Measurements from ENCODE around the gene SLC39A9.

The SLC39A9 gene

DNA sequence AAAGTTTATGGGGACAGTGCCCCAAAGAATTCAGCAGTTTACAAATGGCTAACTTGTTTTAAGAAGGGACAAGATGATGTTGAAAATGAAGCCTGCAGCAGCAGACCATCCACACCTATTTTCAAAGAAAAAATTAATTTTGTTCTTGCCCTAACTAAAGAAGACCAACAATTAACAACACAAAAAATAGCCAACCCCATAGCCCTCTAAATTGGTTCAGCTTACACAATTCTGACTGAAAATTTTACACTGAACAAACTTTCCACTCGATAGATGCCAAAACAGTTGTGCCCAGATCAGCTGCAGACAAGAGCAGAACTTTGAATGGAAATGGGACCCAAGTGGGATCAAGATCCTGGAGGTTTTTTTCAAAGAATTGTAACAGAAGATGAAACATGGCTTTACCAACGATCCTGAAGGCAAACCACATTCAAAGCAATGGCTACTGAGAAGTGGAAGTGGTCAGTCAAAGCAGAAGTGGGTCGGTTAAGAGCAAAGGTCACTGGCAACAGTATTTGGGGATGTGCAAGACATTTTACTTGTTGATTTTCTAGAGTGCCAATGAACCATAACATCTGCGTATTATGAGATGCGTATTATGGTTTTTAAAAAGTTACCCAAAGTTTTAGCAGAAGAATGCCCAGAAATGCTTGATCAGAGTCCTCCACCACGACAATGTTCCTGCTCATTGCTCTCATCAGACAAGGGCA lies 30.0 kb downstream of the SLC39A9 start:
- TF ChIP-seq, protein P1, sequence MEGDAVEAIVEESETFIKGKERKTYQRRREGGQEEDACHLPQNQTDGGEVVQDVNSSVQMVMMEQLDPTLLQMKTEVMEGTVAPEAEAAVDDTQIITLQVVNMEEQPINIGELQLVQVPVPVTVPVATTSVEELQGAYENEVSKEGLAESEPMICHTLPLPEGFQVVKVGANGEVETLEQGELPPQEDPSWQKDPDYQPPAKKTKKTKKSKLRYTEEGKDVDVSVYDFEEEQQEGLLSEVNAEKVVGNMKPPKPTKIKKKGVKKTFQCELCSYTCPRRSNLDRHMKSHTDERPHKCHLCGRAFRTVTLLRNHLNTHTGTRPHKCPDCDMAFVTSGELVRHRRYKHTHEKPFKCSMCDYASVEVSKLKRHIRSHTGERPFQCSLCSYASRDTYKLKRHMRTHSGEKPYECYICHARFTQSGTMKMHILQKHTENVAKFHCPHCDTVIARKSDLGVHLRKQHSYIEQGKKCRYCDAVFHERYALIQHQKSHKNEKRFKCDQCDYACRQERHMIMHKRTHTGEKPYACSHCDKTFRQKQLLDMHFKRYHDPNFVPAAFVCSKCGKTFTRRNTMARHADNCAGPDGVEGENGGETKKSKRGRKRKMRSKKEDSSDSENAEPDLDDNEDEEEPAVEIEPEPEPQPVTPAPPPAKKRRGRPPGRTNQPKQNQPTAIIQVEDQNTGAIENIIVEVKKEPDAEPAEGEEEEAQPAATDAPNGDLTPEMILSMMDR (IDR thresholded peaks at IDR 0.05; ENCODE audit: low read depth, low read length) = no peak
- no peak overlapping the region for H3K27ac ChIP-seq
- no peak for DNase-seq
- H3K36me3 ChIP-seq = peaks cover 27% of the 10 kb centered on the region
- H3K9me3 ChIP-seq (ENCODE audit: severe bottlenecking) = no peaks in the 10 kb centered on the region
- H3K27me3 ChIP-seq (ENCODE audit: insufficient read depth, low read depth, severe bottlenecking) = no peaks in the 10 kb centered on the region
- no peak overlapping the region for H3K4me3 ChIP-seq (ENCODE audit: low read depth, low read length)

DNA sequence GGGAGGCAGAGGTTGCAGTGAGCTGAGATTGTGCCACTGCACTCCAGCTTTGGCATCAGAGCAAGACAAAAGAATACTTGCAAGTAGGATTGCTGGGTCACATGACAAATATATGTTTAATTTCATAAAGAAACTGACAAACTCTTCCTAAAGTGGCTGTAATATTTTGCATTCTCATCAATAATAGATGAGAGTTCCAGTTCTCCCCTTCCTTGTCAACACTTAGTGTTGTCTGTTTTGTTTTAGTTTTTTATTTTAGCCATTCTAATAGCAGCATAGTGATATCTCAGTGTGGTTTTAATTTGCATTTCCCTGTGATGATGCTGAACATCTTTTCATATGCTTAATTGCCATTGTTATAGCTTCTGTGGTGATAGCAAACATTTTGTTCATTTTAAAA lies 31.2 kb downstream of the SLC39A9 start:
- Histone ChIP-seq H3K27ac (no peak overlapping the region), H3K36me3 (peaks cover 22% of the 10 kb centered on the region), H3K9me3 (ENCODE audit: severe bottlenecking) (no peaks in the 10 kb centered on the region), H3K4me3 (ENCODE audit: low read depth, low read length) (no peak overlapping the region), H3K27me3 (ENCODE audit: insufficient read depth, low read depth, severe bottlenecking) (no peaks in the 10 kb centered on the region)
- DNase-seq = no peak
- TF ChIP-seq, protein P1 (IDR thresholded peaks at IDR 0.05; ENCODE audit: low read depth, low read length) = no peak

DNA sequence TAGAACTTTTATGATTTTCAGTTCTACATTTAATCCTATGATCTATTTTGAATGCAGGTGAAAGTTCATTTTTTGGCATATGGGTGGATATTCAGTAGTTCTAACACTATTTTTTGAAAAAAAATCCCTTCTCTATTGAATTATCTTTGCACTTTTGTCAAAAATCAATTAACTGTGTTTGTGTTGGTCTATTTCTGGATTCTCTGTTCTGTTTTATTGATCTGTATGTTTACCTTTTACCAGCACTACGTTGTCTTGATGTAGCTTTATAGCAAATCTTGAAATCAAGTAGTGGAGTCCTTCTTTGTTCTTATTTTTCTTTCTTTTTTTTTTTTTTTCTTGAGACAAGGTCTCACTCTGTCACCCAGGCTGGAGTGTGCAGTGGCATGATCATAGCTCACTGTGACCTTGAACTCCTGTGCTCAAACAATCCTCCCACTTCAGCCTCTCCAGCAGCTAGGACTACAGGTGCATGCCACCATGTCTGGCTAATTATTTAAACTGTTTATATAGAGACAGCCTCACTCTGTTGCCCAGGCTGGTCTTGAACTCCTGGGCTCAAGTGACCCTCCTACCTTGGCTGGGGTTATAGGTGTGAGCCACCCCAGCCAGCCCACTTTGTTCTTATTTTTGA lies 31.9 kb downstream of the SLC39A9 start:
- peaks cover 22% of the 10 kb centered on the region for H3K36me3 ChIP-seq
- TF ChIP-seq, protein P1 (IDR thresholded peaks at IDR 0.05; ENCODE audit: low read depth, low read length) = no peak
- no peaks in the 10 kb centered on the region for H3K27me3 ChIP-seq (ENCODE audit: insufficient read depth, low read depth, severe bottlenecking)
- H3K9me3 ChIP-seq (ENCODE audit: severe bottlenecking) = no peaks in the 10 kb centered on the region
- DNase-seq = no peak
- no peak overlapping the region for H3K4me3 ChIP-seq (ENCODE audit: low read depth, low read length)
- no peak overlapping the region for H3K27ac ChIP-seq

DNA sequence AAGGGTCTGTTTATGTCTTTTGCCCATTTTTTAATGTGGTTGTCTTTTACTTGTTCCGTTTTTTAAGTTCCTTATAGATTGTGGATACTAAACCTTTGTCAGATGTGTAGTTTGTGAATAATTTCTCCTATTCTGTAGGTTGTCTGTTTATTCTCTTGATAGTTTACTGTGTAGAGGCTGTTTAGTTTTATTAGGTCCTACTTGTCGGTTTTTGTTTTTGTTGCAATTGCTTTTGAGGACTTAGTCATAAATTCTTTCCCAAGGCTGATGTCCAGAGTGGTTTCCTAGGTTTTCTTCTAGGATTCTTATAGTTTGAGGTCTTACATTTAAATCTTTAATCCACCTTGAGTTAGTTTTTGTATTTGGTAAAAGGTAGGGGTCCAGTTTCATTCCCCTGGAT lies 33.9 kb downstream of the SLC39A9 start:
- no peak overlapping the region for H3K4me3 ChIP-seq (ENCODE audit: low read depth, low read length)
- H3K9me3 ChIP-seq (ENCODE audit: severe bottlenecking) = no peaks in the 10 kb centered on the region
- DNase-seq = no peak
- TF ChIP-seq, protein P1 (IDR thresholded peaks at IDR 0.05; ENCODE audit: low read depth, low read length) = no peak
- no peaks in the 10 kb centered on the region for H3K27me3 ChIP-seq (ENCODE audit: insufficient read depth, low read depth, severe bottlenecking)
- H3K36me3 ChIP-seq = peaks cover 11% of the 10 kb centered on the region; the same call in 1 of the 2 replicates
- H3K27ac ChIP-seq = no peak overlapping the region

DNA sequence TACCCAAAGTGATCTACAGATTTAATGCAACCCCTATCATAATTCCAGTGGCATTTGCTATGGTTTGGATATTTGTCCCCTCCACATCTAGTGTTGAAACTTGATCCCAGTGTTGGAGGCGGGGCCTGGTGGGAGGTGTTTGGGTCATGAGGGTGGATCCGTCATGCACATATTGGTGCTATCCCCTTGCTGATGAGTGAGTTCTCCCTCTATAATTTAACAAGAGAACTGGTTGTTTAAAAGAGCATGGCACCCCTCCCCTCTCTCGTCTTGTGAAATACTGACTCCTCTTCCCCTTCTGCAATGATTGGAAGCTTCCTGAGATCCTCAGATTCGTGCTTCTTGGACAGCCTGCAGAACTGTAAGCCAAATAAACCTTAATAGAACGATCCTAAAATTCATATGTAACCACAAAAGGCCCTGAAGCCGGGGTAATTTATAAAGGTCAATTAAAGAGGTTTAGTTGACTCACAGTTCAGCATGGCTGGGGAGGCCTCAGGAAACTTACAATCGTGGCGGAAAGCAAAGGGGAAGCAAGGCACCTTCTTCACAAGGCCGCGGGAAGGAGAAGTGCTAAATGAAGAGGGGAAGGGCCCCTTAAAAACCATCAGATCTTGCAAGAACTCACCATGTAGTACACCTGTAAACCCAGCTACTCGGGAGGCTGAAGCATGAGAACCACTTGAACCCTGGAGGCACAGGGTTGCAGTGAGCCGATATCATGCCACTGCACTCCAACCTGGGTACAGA lies 41.2 kb downstream of the SLC39A9 start:
- DNase-seq = no peak
- Histone ChIP-seq H3K9me3 (ENCODE audit: severe bottlenecking) (no peaks in the 10 kb centered on the region), H3K27ac (no peak overlapping the region)

More for the DNA sequence above, 41.2 kb downstream of the SLC39A9 start:
- TF ChIP-seq, protein P1 (IDR thresholded peaks at IDR 0.05; ENCODE audit: low read depth, low read length) = no peak
- Histone ChIP-seq H3K27me3 (ENCODE audit: insufficient read depth, low read depth, severe bottlenecking) (no peaks in the 10 kb centered on the region), H3K4me3 (ENCODE audit: low read depth, low read length) (no peak overlapping the region), H3K36me3 (peaks cover 2% of the 10 kb centered on the region)

All from WERI-Rb-1 (cell line).